ENCODE measurements around the gene SETD1B. TPM values are rescaled to one million over a fixed set of nuclear protein-coding genes. Genes with fewer than 3 reads are reported as not detected.
"Not testable (repeated sequence)": the region's sequence is repeated elsewhere in the genome, so short reads cannot be mapped to it uniquely, and the experiment has no call there.

Gene SETD1B
- total RNA-seq, 1 experiment from 2014 or later = 23.8 TPM

DNA sequence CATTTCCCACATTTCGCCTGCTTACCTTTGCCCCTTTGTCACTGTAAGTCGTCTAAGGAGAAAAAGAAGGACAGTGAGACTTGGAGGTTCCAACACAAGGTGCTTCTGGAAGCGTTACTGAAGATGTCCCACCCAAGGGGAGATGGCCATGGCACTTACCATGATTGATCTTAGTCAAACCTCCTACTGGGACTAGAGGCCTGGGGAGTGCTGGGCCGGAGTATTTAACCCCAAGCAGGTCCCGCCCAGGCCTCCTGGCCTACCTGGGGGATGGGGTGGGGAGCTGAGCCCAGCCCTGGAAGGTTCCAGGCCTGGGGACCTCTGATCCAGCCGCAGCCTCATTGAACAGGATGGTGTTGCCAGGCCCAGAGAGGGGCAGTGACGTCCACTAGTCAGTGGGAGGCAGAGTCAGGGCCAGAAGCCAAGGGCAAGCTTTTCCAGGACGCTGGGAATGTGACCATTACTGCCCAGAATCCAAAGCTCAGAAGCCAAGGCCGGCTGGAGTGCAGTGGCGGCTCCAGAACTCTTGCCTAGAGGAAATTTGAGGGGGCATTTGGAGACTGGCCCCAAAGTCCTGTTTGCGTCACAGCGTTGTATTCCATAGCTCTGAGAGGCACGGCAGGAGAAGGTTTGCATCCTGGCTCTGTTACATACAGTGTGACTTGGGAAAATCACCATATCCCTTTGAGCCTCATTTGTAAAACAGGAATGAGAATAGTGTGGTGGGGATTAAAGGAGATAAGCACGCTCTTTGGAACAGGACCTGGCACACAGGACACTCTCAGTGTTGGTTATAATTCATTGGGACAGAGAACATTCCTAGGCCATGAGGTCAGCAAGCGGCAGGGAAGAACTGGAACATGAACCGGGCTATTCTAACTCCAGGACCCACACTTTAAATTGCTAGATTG is 55.1 kb downstream of the SETD1B start, which contains the start of gene HPD:
TSS of gene HPD (minus strand) at position 198 of the 911 bp plus-strand sequence. CDS start at position 162, 36 bp downstream.
- TF ChIP-seq CTCF (conservative IDR thresholded peaks at IDR 0.05; ENCODE audit: low read depth, low read length) (no peak), EZH2 (IDR thresholded peaks at IDR 0.05; ENCODE audit: borderline replicate concordance, low read depth, low read length, poor library complexity, severe bottlenecking) (no peak)
- ChIA-PET POLR2A (ENCODE audit: low non-redundant PET) (no interaction called here), CTCF (no interaction called here)
- Histone ChIP-seq H3K9me3 (ENCODE audit: low read depth, low read length, poor library complexity, severe bottlenecking) (no peaks in the 10 kb centered on the region), H3K36me3 (ENCODE audit: insufficient read depth, low read length, poor library complexity, severe bottlenecking) (no peaks in the 10 kb centered on the region), H3K27me3 (replicated peaks; ENCODE audit: insufficient read depth, low read depth, low read length, poor library complexity) (no peaks in the 10 kb centered on the region), H3K27ac (ENCODE audit: low read depth, low read length, poor library complexity, severe bottlenecking) (no peak within 1 kb of the TSS), H3K4me3 (ENCODE audit: low read depth, low read length, poor library complexity, severe bottlenecking) (no peak within 1 kb of the TSS), H3K4me1 (ENCODE audit: insufficient read depth, low read length, poor library complexity, severe bottlenecking) (no peaks in the 10 kb centered on the region)
- DNase-seq (ENCODE audit: low spot score) = no peak
- no TSS peak for BruUV-seq (replicated peaks)
- intact Hi-C loops (cut with micrococcal nuclease; ENCODE audit: unreplicated experiment) = no loop called here

DNA sequence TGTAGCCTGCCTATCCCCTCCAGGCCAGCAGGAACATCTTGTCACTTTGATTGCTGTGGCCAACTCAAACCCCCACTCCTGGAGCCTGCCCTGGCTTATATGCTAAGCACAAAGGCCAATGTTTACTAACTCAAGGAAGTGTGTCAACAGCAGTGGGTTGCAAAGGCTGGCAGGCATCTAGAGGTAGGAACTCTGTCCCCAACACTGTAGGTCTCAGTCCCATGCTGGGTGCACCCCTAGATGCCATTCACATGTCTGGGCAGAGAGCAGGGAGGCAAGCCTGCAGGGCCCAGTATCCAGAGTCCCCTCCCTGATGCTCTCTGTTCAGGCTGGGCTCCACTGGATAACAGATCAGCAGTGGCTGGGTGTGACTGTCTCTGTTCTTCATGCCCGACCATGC is 56.4 kb downstream of the SETD1B start:
- no peaks in the 10 kb centered on the region for H3K9me3 ChIP-seq (ENCODE audit: low read depth, low read length, poor library complexity, severe bottlenecking)
- no peak overlapping the region for H3K27ac ChIP-seq (ENCODE audit: low read depth, low read length, poor library complexity, severe bottlenecking)
- H3K4me1 ChIP-seq (ENCODE audit: insufficient read depth, low read length, poor library complexity, severe bottlenecking) = no peaks in the 10 kb centered on the region
- TF ChIP-seq EZH2 (IDR thresholded peaks at IDR 0.05; ENCODE audit: borderline replicate concordance, low read depth, low read length, poor library complexity, severe bottlenecking) = no peak
- no peak for TF ChIP-seq CTCF (conservative IDR thresholded peaks at IDR 0.05; ENCODE audit: low read depth, low read length)
- POLR2A ChIA-PET (ENCODE audit: low non-redundant PET) = no interaction called here
- H3K4me3 ChIP-seq (ENCODE audit: low read depth, low read length, poor library complexity, severe bottlenecking) = no peak overlapping the region
- H3K36me3 ChIP-seq (ENCODE audit: insufficient read depth, low read length, poor library complexity, severe bottlenecking) = no peaks in the 10 kb centered on the region
- no peaks in the 10 kb centered on the region for H3K27me3 ChIP-seq (replicated peaks; ENCODE audit: insufficient read depth, low read depth, low read length, poor library complexity)
- no TSS peak for BruUV-seq (replicated peaks)
- intact Hi-C loops (cut with micrococcal nuclease; ENCODE audit: unreplicated experiment) = no loop called here
- CTCF ChIA-PET = no interaction called here
- no peak for DNase-seq (ENCODE audit: low spot score)

- DNase-seq (ENCODE audit: low spot score); H3K4me1 ChIP-seq (ENCODE audit: insufficient read depth, low read length, poor library complexity, severe bottlenecking); H3K4me3 ChIP-seq (ENCODE audit: low read depth, low read length, poor library complexity, severe bottlenecking); H3K9me3 ChIP-seq (ENCODE audit: low read depth, low read length, poor library complexity, severe bottlenecking); intact Hi-C loops (cut with micrococcal nuclease; ENCODE audit: unreplicated experiment); H3K27me3 ChIP-seq (replicated peaks; ENCODE audit: insufficient read depth, low read depth, low read length, poor library complexity); H3K27ac ChIP-seq (ENCODE audit: low read depth, low read length, poor library complexity, severe bottlenecking); BruUV-seq (replicated peaks); POLR2A ChIA-PET (ENCODE audit: low non-redundant PET); H3K36me3 ChIP-seq (ENCODE audit: insufficient read depth, low read length, poor library complexity, severe bottlenecking): not testable (repeated sequence)
- CTCF ChIA-PET = interaction anchor here (0.5 kb wide), 1 partner anchor 56 kb away, joined by 7 read pairs; no protein-coding TSS in a partner anchor
These were observed 56.9 kb downstream of the SETD1B start for GRCh38 chr12:121860699-121861098.

Data from A673 (cell line).